Retinal pigment epithelial cell (primary cell): ENCODE data around the gene HOXC12.

Experiments
- DNase-seq: peaks from one replicate; pipeline ENCODE4 v3.0.0-alpha.2; 2010; ENCODE audit warnings: low read depth
- H3K4me3 ChIP-seq: 2 replicates; pipeline ENCODE4 v1.5.1; 2011; ENCODE audit warnings: mild to moderate bottlenecking, low read length, control low read depth, moderate library complexity
- TF ChIP-seq, protein P1 (sequence below): conservative IDR thresholded peaks from 2 replicates; pipeline ENCODE4 v1.5.1; 2011; ENCODE audit warnings: low read depth, low read length, control low read depth, inconsistent platforms

Gene HOXC12

DNA sequence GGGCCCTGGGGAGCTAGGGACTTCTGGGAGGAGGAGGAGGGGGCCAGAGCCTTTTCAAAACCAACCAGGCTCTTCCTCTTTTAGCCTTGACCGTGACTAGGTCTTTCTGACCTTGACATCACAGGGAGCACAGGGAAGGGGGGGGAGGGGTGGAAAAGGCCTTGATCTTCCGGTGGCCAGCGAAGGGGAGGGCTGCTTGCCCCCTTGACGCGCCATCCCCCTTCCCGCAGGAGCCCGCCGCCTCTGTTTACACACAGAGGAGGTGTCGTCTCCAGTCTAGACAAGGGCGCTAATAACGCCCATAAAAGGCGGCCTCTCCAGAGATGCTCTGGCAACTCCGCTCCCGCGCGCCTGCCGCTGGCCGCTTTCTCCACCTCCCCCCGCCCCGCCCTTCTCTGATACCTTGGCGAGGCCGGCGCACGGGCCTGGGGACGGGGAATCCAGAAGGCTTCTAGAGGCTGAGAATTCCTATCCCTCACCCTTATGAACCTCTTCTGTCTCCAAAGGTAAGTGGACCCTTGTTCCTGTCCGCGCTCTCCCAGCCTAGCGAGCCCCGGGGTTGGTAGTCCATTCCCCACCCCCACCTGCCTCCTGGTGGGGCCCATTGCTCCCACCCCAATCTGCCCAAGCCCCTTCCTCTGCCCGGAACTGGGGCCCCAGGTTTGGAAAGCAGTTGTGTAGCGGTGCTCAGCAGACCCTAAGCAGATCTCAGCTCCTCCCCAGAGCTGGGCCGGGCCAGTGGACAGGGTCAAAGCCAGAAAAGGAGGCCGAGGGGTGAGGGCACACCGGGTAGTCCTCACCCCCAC lies 4.9 kb upstream of the HOXC12 start:
- H3K4me3 ChIP-seq, result no peak overlapping the region
- TF ChIP-seq, protein P1, sequence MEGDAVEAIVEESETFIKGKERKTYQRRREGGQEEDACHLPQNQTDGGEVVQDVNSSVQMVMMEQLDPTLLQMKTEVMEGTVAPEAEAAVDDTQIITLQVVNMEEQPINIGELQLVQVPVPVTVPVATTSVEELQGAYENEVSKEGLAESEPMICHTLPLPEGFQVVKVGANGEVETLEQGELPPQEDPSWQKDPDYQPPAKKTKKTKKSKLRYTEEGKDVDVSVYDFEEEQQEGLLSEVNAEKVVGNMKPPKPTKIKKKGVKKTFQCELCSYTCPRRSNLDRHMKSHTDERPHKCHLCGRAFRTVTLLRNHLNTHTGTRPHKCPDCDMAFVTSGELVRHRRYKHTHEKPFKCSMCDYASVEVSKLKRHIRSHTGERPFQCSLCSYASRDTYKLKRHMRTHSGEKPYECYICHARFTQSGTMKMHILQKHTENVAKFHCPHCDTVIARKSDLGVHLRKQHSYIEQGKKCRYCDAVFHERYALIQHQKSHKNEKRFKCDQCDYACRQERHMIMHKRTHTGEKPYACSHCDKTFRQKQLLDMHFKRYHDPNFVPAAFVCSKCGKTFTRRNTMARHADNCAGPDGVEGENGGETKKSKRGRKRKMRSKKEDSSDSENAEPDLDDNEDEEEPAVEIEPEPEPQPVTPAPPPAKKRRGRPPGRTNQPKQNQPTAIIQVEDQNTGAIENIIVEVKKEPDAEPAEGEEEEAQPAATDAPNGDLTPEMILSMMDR, result no peak
- no peak for DNase-seq

DNA sequence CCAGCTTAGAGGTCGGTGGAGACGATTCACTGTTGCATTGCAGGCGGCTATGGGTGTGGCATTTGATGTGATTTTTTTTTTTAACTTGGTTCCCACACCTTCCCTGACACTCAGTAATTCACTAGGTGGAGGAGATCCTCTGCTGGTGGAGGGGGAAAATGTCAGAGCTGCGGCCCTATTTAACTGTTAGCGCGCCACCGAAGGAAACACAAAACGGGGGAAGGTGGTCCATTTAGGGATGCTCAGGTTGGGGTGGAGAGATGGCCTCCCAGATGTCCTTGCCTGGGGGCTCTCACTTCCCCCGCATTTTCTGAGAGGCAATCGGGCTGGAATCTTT lies 4.3 kb upstream of the HOXC12 start:
- TF ChIP-seq, protein P1, result no peak
- H3K4me3 ChIP-seq, result no peak overlapping the region

DNA sequence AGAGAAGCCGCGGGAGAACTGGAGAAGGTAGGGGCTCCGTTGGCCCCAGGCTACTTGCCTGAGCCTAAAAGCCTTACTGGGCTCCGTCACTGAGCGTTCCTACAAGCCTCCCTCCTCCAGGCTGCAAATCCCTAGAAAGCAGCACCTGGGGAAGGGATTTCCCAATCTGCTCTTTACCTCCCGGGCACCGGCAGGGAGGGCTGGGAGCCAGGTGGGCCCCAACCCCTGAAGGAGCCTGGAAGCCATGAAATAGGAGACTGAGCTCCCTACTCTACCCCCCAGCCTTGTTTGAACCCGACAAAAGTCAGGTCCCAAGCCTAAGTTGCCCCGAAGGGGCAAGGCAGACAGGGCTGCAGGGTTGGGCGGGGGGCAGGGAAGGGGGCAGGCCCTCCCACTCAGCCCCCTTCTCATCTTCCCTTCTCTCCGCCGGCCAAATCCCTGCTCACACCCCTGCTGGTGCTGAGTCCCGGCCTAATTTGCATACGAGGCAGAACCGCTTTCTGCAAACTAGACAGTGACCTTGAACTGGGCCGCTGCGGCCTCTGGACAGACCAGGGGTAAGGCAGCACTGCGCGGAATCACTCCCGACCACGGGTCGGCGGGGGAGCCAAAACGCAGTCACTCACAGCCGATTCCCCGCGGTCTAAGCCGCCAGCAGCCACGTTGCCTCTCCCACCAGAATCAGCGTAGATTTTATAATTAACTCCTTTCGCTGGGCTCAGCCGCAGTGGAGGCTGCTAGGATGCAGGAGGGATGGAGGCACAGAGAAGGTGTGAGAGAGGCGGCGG lies 3.7 kb upstream of the HOXC12 start:
- DNase-seq, result no peak
- TF ChIP-seq, protein P1, result no peak
- no peak overlapping the region for H3K4me3 ChIP-seq

More for the DNA sequence above, 4.3 kb upstream of the HOXC12 start:
- DNase-seq, result no peak

DNA sequence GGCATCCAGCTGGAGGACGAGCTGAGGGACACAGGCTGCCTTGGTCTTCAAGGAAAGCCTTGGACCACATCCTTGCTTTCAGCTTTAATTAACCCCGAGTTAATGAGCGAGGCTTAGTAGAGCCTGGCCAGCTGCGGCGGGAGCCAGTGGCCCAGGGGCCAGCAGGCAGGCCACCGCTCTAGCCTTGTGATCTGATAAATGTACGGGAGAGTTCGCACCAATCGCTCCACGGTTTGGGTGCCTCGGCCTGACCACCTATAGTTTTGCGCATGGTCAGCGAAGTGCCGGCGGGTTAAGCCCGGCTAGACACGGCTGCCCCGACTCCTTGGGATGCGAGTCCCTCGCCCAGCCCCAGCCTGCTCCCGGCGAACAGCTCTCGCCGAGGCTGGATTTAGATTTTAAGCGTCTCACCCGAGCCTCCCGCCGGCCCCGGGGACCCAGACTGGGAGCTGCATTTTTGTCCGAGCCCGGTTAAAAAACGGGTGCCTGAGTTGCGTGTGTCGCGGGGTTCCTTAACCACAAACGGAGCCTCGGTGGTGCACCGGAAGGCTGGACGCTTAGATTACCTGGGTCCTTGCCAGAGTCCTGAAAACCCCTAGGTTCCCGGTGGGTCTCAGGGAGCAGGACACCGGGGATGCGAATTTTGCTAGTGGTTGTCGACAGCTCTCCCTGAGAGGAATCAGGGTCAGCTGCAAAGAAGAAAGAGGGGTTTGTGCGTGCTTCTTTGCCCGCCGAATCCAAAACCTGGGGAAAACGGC lies 2.9 kb upstream of the HOXC12 start:
- no peak overlapping the region for H3K4me3 ChIP-seq
- DNase-seq, result no peak
- TF ChIP-seq, protein P1, result no peak

DNA sequence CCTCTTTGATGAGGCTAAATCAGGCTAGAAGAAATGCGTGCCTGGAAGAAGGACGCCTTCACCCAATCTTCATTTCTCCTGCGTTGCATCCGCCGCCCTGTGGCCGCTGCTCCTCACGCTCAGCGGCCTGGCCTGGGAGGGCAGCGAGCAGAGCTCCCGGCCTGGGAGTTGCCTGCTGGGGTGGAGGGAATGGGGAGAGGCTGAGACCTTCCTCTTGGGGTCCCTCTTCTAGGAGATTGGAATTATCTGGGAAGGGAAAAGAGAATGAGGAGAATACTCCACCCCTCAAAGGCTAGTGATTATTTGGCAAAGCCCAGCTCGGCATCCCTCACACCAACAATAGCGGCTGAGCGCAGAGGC lies 2.4 kb upstream of the HOXC12 start:
- TF ChIP-seq, protein P1, result no peak
- no peak for DNase-seq
- H3K4me3 ChIP-seq, result no peak overlapping the region

DNA sequence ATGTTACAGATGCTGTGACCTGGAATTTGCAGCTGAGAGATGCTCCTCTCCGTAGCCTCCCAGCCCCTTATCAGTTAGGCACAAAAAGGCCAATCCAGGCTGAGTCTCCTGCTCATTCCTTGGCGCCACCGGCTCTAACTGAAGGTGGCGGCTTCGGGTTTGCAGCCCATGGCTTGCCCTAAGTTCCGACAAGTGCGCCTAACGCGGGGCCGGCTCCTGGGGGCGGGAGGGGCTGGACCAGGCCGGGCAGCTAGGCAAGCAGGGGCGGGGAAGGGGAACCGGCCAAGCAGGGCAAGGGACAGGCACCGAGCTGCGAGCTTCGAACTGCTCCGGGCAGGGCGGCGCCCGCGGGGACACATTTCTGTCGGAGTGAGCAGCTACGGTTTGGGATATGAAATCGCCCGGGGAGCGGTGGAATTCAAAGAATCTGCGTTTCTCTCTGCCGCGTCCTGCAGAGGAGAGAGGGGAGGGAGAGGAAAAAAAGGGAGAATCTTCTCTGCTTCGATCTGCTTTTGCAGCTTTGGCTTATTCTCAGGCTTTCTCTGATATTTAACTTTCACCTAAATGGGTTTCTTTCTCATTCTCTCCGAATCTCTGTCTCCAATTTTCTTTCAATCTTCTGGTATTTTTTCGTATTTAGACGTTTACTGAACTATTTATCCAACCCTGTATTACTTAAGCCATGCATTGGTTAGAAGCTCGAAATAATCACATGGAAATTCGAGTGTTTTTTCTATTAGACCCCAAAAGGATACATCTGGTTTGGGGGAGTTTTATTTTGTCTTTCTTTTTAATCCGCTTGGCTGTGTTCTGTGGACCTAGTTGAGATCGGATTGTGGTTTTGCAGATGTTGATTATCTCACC lies 1.6 kb upstream of the HOXC12 start:
- no peak overlapping the region for H3K4me3 ChIP-seq
- TF ChIP-seq, protein P1, result no peak
- no peak for DNase-seq
